CD4-positive, alpha-beta memory T cell (primary cell): ENCODE results near the gene ZNRF1. TPM values are rescaled to one million over a fixed set of nuclear protein-coding genes. Genes with fewer than 3 reads are reported as not detected.
"Not testable (repeated sequence)": the region's sequence is repeated elsewhere in the genome, so short reads cannot be mapped to it uniquely, and the experiment has no call there.

Experiments
- CTCF ChIA-PET: fragments of 350-600 bp; sonication (Branson Sonifier 250); formaldehyde crosslinking; loops from one replicate; lab custom pipeline; 2021; ENCODE audit warnings: inconsistent platforms; ENCODE audit not compliant: partially characterized antibody; lab: Charles Lee
- POLR2A ChIA-PET: fragments of 350-600 bp; sonication (Branson Sonifier 250); formaldehyde crosslinking; loops from one replicate; lab custom pipeline; 2021; ENCODE audit not compliant: partially characterized antibody; lab: Charles Lee
- DNase-seq, 5 donors: peaks; one replicate each; pipeline versions ENCODE4 v3.0.0 to v3.0.0-alpha.2; 2020 to 2022; ENCODE audit warnings: mixed read lengths in 1 of 5
- H3K27ac ChIP-seq: one replicate; pipeline ENCODE4 v1.7.0; 2013; ENCODE audit warnings: low read depth, low read length
- H3K27me3 ChIP-seq: 2 replicates; pipeline ENCODE4 v1.7.0; 2013; ENCODE audit warnings: mild to moderate bottlenecking, low read length, moderate library complexity; ENCODE audit not compliant: insufficient read depth
- H3K36me3 ChIP-seq: 2 replicates; pipeline ENCODE4 v1.7.0; 2013; ENCODE audit warnings: mild to moderate bottlenecking, low read length, moderate library complexity; ENCODE audit not compliant: insufficient read depth
- H3K4me1 ChIP-seq: 2 replicates; pipeline ENCODE4 v1.7.0; 2013; ENCODE audit warnings: mild to moderate bottlenecking, low read length, moderate library complexity; ENCODE audit not compliant: insufficient read depth
- H3K4me3 ChIP-seq, 2 donors: one replicate each; pipeline ENCODE4 v1.7.0; 2013; ENCODE audit warnings: low read length in 2 of 2, mild to moderate bottlenecking in 1 of 2
- H3K9me3 ChIP-seq, 2 donors: one replicate each; pipeline ENCODE4 v1.7.0; 2013; ENCODE audit warnings: low read length in 2 of 2, control low read depth in 1 of 2; ENCODE audit not compliant: control insufficient read depth in 1 of 2
- H3K27ac Mint-ChIP-seq, 7 donors: one replicate each; pipeline ENCODE4 v1.8.0; 2020 to 2021; ENCODE audit warnings: mixed read lengths in 7 of 7, mild to moderate bottlenecking in 6 of 7, inconsistent platforms in 3 of 7, moderate library complexity in 3 of 7
- H3K27me3 Mint-ChIP-seq, 2 donors: one replicate each; pipeline ENCODE4 v1.8.0; 2020 to 2021; ENCODE audit warnings: mixed read lengths in 2 of 2
- H3K36me3 Mint-ChIP-seq, 2 donors: one replicate each; pipeline ENCODE4 v1.8.0; 2020 to 2021; ENCODE audit warnings: mixed read lengths in 2 of 2, inconsistent platforms in 1 of 2, mild to moderate bottlenecking in 1 of 2
- H3K4me1 Mint-ChIP-seq, 4 donors: one replicate each; pipeline ENCODE4 v1.8.0; 2020 to 2021; ENCODE audit warnings: mixed read lengths in 4 of 4, mild to moderate bottlenecking in 1 of 4
- H3K4me3 Mint-ChIP-seq, 8 donors: one replicate each; pipeline ENCODE4 v1.8.0; 2020 to 2021; ENCODE audit warnings: mixed read lengths in 8 of 8, mild to moderate bottlenecking in 7 of 8, moderate library complexity in 6 of 8, inconsistent platforms in 3 of 8
- H3K9me3 Mint-ChIP-seq, 8 donors: one replicate each; pipeline ENCODE4 v1.8.0; 2020 to 2021; ENCODE audit warnings: mixed read lengths in 8 of 8, mild to moderate bottlenecking in 5 of 8, inconsistent platforms in 3 of 8, moderate library complexity in 1 of 8
- intact Hi-C: fragments of 100-400 bp; cut with micrococcal nuclease; formaldehyde crosslinking; loops from one replicate; pipeline ENCODE4 v1.15.1; 2023
- polyA plus RNA-seq, 2 donors: library from polyadenylated mRNA; unstranded; fragments of 300-500 nt; fragmentation: Illumina TruSeq; gene quantifications; one replicate each; pipeline ENCODE4 v1.2.3, GENCODE V29; 2021
- total RNA-seq, 2 experiments: library from RNA; stranded (reverse); gene quantifications; one replicate each; pipeline ENCODE4 v1.2.3, GENCODE V29; 2021

Gene ZNRF1
- total and polyA plus RNA-seq, 4 experiments from 2014 or later = 3.4 to 9.5 (median 6.1) TPM

- POLR2A ChIA-PET = not testable (repeated sequence)
- CTCF ChIA-PET = interaction anchor here (0.7 to 1.9 kb wide), 3 partner anchors 18 to 95 kb away, joined by 4 to 10 read pairs (median 6); partner anchors contain the start of gene ZNRF1
These were observed 17.7 kb downstream of the ZNRF1 start for GRCh38 chr16:75016451-75017081.

DNA sequence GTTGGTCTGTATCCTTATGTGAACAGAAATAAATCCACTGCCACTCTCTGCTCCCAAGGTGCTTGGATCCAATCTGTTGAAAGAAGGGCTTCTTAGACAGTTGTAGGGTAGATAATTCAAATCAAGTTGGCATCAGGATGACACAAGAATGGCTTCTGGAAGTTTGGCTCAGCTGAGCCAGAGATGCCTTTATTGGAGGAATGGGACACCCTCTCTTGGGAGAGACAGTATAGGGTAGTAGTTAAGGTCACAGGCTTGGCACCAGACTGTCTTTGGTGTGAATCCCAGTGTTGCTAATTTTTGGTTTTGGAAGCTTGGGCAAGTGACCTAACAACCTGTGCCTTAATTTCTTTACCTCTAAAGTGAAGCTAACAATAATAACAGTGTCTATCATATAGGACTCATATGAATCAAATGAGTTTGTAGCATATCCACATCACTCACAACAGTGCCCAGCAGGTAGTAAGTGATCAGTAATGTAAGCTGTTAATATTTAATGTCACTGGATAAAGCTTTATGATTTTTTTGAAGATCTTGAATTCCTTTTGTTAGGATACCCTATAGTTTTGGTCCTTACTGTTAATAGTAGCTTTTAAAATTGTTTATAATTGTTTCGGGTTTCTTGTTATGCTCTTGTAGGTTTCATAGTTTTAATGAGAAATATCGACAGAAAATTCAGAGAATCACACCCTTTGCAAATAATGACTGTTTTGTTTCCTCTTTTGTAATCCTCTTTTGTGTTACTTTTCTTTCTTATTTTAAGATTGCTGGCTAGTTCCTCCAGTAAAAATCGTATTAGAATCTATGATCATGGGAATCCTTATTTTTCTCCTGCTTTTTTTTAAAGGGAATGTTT is 19.1 kb downstream of the ZNRF1 start:
- peaks cover 7 to 16% of the 10 kb centered on the region in 2 donors for H3K36me3 Mint-ChIP-seq
- H3K4me3 Mint-ChIP-seq = peak overlapping the region in 1 of 8 donors; percentile 1
- no peaks in the 10 kb centered on the region for H3K36me3 ChIP-seq
- H3K27me3 Mint-ChIP-seq = no peaks in the 10 kb centered on the region
- H3K4me1 Mint-ChIP-seq = peaks cover under 1 to 13% (median 6%) of the 10 kb centered on the region in 4 donors
- no peaks in the 10 kb centered on the region for H3K27me3 ChIP-seq
- intact Hi-C loops = no loop called here
- no peak overlapping the region for H3K4me3 ChIP-seq
- peaks cover 2 to 18% (median 12%) of the 10 kb centered on the region in 8 donors for H3K9me3 Mint-ChIP-seq
- H3K4me1 ChIP-seq = peaks cover 3% of the 10 kb centered on the region
- no peak for DNase-seq
- CTCF ChIA-PET = interaction anchor here (1.1 to 1.9 kb wide), 3 partner anchors 11 to 93 kb away, joined by 3 to 10 read pairs (median 6); partner anchors contain the start of gene ZNRF1
- H3K27ac Mint-ChIP-seq = peak overlapping the region in 3 of 7 donors; percentile 26 to 48 (median 46)
- POLR2A ChIA-PET = interaction anchor here (0.7 to 1.3 kb wide), 2 partner anchors 10 to 80 kb away, joined by 3 read pairs; no protein-coding TSS in a partner anchor
- no peak overlapping the region for H3K27ac ChIP-seq
- peaks cover 0 to 3% of the 10 kb centered on the region in 2 donors for H3K9me3 ChIP-seq

More at GRCh38 chr16:75016451-75017081, 17.7 kb downstream of the ZNRF1 start:
- H3K4me3 Mint-ChIP-seq, H3K27ac ChIP-seq, H3K27me3 Mint-ChIP-seq, H3K36me3 ChIP-seq, DNase-seq, intact Hi-C loops, H3K27me3 ChIP-seq, H3K36me3 Mint-ChIP-seq, H3K27ac Mint-ChIP-seq, H3K9me3 ChIP-seq, H3K4me3 ChIP-seq: not testable (repeated sequence)
- peaks cover 14 to 25% (median 19%) of the 10 kb centered on the region in 4 donors for H3K4me1 Mint-ChIP-seq
- H3K4me1 ChIP-seq = peaks cover 16% of the 10 kb centered on the region
- H3K9me3 Mint-ChIP-seq = peaks cover 0 to 10% (median 6%) of the 10 kb centered on the region in 8 donors

GRCh38 chr16:75019007-75019406 is 20.2 kb downstream of the ZNRF1 start:
- ChIA-PET CTCF (interaction anchor here (1.0 kb wide), 1 partner anchor 92 kb away, joined by 3 read pairs; no protein-coding TSS in a partner anchor), POLR2A (no interaction called here)
- intact Hi-C loops = no loop called here
- Mint-ChIP-seq H3K27me3 (no peaks in the 10 kb centered on the region), H3K36me3 (peaks cover 8 to 19% of the 10 kb centered on the region in 2 donors), H3K27ac (no peak overlapping the region), H3K9me3 (peaks cover 2 to 19% (median 12%) of the 10 kb centered on the region in 8 donors), H3K4me1 (peaks cover 1 to 14% (median 4%) of the 10 kb centered on the region in 4 donors), H3K4me3 (no peak overlapping the region)
- Histone ChIP-seq H3K9me3 (peaks cover 0 to 3% of the 10 kb centered on the region in 2 donors), H3K36me3 (no peaks in the 10 kb centered on the region), H3K27ac (no peak overlapping the region), H3K4me3 (no peak overlapping the region), H3K4me1 (no peaks in the 10 kb centered on the region), H3K27me3 (no peaks in the 10 kb centered on the region)
- DNase-seq = no peak

DNA sequence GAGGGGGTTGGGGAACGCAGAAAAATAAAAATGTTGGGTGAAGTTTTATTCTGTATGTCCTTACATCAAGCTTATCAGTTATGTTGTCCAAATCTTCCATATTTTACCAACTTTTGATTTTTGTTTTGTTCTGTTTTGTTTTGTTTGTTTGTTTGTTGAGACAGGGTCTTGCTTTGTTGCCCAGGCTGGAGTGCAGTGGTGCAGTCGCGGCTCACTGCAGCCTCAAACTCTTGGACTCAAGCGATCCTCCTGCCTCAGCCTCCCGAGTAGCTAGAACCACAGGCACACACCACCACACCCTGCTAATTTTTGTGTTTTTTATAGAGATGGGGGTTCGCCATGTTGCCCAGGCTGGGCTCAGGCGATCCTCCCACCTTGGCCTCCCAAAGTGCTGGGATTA is 20.8 kb downstream of the ZNRF1 start:
- DNase-seq = no peak
- intact Hi-C loops = no loop called here
- H3K4me1 Mint-ChIP-seq = peaks cover 6 to 18% (median 8%) of the 10 kb centered on the region in 4 donors
- Histone ChIP-seq H3K27ac (no peak overlapping the region), H3K4me1 (peaks cover 5% of the 10 kb centered on the region), H3K27me3 (no peaks in the 10 kb centered on the region), H3K9me3 (peaks cover 0 to 3% of the 10 kb centered on the region in 2 donors), H3K4me3 (no peak overlapping the region), H3K36me3 (no peaks in the 10 kb centered on the region)
- H3K4me3 Mint-ChIP-seq = no peak overlapping the region
- ChIA-PET POLR2A (no interaction called here), CTCF (interaction anchor here (1.0 kb wide), 1 partner anchor 91 kb away, joined by 3 read pairs; no protein-coding TSS in a partner anchor)
- H3K9me3 Mint-ChIP-seq = peaks cover 2 to 19% (median 12%) of the 10 kb centered on the region in 8 donors
- H3K36me3 Mint-ChIP-seq = peaks cover 8 to 19% of the 10 kb centered on the region in 2 donors
- H3K27ac Mint-ChIP-seq = no peak overlapping the region
- H3K27me3 Mint-ChIP-seq = no peaks in the 10 kb centered on the region

GRCh38 chr16:75021410-75021809 is 22.6 kb downstream of the ZNRF1 start:
- DNase-seq = no peak
- H3K27me3 ChIP-seq = no peaks in the 10 kb centered on the region
- intact Hi-C loops = no loop called here
- no peak overlapping the region for H3K4me3 Mint-ChIP-seq
- no peaks in the 10 kb centered on the region for H3K27me3 Mint-ChIP-seq
- peaks cover 0 to 3% of the 10 kb centered on the region in 2 donors for H3K9me3 ChIP-seq
- H3K27ac ChIP-seq = no peak overlapping the region
- peaks cover 8 to 19% of the 10 kb centered on the region in 2 donors for H3K36me3 Mint-ChIP-seq
- H3K9me3 Mint-ChIP-seq = peaks cover 2 to 19% (median 12%) of the 10 kb centered on the region in 8 donors
- H3K27ac Mint-ChIP-seq = peak overlapping the region in 1 of 7 donors; percentile 32
- peaks cover 7% of the 10 kb centered on the region for H3K4me1 ChIP-seq
- no peak overlapping the region for H3K4me3 ChIP-seq
- peaks cover 8 to 23% (median 14%) of the 10 kb centered on the region in 4 donors for H3K4me1 Mint-ChIP-seq
- no peaks in the 10 kb centered on the region for H3K36me3 ChIP-seq
- CTCF ChIA-PET = no interaction called here
- POLR2A ChIA-PET = interaction anchor here (0.6 kb wide), 1 partner anchor 9 kb away, joined by 3 read pairs; no protein-coding TSS in a partner anchor

GRCh38 chr16:75022567-75022966 is 23.7 kb downstream of the ZNRF1 start:
- no peaks in the 10 kb centered on the region for H3K27me3 Mint-ChIP-seq
- H3K4me1 Mint-ChIP-seq = peaks cover 8 to 21% (median 14%) of the 10 kb centered on the region in 4 donors
- H3K27ac Mint-ChIP-seq = peak overlapping the region in 1 of 7 donors; percentile 44
- no peak overlapping the region for H3K4me3 ChIP-seq
- CTCF ChIA-PET = interaction anchor here (1.2 kb wide), 1 partner anchor 88 kb away, joined by 3 read pairs; no protein-coding TSS in a partner anchor
- POLR2A ChIA-PET = no interaction called here
- H3K4me1 ChIP-seq = peaks cover 7% of the 10 kb centered on the region
- DNase-seq = no peak
- H3K9me3 ChIP-seq = peaks cover 0 to 3% of the 10 kb centered on the region in 2 donors
- intact Hi-C loops = no loop called here
- peaks cover 8 to 19% of the 10 kb centered on the region in 2 donors for H3K36me3 Mint-ChIP-seq
- no peaks in the 10 kb centered on the region for H3K36me3 ChIP-seq
- no peak overlapping the region for H3K4me3 Mint-ChIP-seq
- H3K27me3 ChIP-seq = no peaks in the 10 kb centered on the region
- H3K9me3 Mint-ChIP-seq = peaks cover 2 to 19% (median 12%) of the 10 kb centered on the region in 8 donors
- H3K27ac ChIP-seq = no peak overlapping the region
